GM21737 (cell line): ENCODE results near the gene XXYLT1.

Experiments used
- ATAC-seq: cut with Tn5 transposase; IDR thresholded peaks from one replicate; pipeline ENCODE4 v1.9.1; 2021; ENCODE audit warnings: mild to moderate bottlenecking, moderate library complexity; ENCODE audit not compliant: unreplicated experiment

XXYLT1 gene

GRCh38 chr3:195267096-195267495, 3.9 kb downstream of the XXYLT1 start:
- ATAC-seq = no peak

- no peak for ATAC-seq
Observed at GRCh38 chr3:195266428-195266827, 4.5 kb downstream of the XXYLT1 start.

- no peak for ATAC-seq
Observed at GRCh38 chr3:195265363-195265976, 5.5 kb downstream of the XXYLT1 start.

- ATAC-seq = no peak
Observed at GRCh38 chr3:195263925-195264600, 6.9 kb downstream of the XXYLT1 start.

- ATAC-seq = no peak
Observed at GRCh38 chr3:195263193-195263924, 7.6 kb downstream of the XXYLT1 start.

- no peak for ATAC-seq
Observed at GRCh38 chr3:195261925-195262324, 9.0 kb downstream of the XXYLT1 start.

- ATAC-seq = peak; percentile 1
Observed at GRCh38 chr3:195260280-195260905, 10.6 kb downstream of the XXYLT1 start.

GRCh38 chr3:195259475-195260279, 11.3 kb downstream of the XXYLT1 start:
- peak; percentile 70 for ATAC-seq

- ATAC-seq = no peak
Observed at GRCh38 chr3:195259154-195259474, 11.8 kb downstream of the XXYLT1 start.

GRCh38 chr3:195258449-195259153, 12.4 kb downstream of the XXYLT1 start:
- ATAC-seq = no peak

- no peak for ATAC-seq
Observed at GRCh38 chr3:195257454-195258448, 13.2 kb downstream of the XXYLT1 start.

- ATAC-seq = no peak
Observed at GRCh38 chr3:195256639-195257453, 14.1 kb downstream of the XXYLT1 start.

GRCh38 chr3:195255571-195256501, 15.1 kb downstream of the XXYLT1 start:
- ATAC-seq = no peak

GRCh38 chr3:195255176-195255500, 15.8 kb downstream of the XXYLT1 start:
- no peak for ATAC-seq

- ATAC-seq = no peak
Observed at GRCh38 chr3:195254454-195255175, 16.3 kb downstream of the XXYLT1 start.

- no peak for ATAC-seq
Observed at GRCh38 chr3:195253923-195254432, 17.0 kb downstream of the XXYLT1 start.
